GM21529 (cell line): ENCODE data around the gene GOLGA6B.
A peak's percentile ranks its signal among the peaks of the same experiment; 100 is the strongest.
"Not testable (repeated sequence)": the region's sequence is repeated elsewhere in the genome, so short reads cannot be mapped to it uniquely, and the experiment has no call there.

Experiments
- ATAC-seq: cut with Tn5 transposase; IDR thresholded peaks from one replicate; pipeline ENCODE4 v1.9.1; 2021; ENCODE audit not compliant: unreplicated experiment

GOLGA6B gene

DNA sequence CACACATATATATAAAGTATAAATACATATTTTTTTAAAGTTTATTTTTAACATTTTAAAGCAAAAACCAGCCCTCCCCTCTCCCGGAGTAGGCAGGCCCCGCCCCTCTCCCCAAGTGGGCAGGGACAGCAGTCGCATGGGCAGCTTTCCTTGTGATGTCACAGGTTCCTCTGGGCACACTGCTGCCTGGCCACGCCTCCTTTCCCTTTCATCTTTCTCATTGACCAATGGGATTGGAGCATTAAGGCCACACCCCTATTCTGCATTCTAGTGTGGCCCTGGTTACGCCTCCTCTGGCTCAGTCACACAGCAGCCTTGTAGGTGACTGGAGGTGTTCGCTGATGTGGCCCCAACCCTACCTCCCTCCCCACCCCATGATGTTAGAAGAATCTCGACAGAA is at the start of gene GOLGA6B:
TSS of gene GOLGA6B (plus strand) at position 301 of the 400 bp plus-strand sequence. CDS start at position 342, 41 bp downstream.
- ATAC-seq = not testable (repeated sequence)

DNA sequence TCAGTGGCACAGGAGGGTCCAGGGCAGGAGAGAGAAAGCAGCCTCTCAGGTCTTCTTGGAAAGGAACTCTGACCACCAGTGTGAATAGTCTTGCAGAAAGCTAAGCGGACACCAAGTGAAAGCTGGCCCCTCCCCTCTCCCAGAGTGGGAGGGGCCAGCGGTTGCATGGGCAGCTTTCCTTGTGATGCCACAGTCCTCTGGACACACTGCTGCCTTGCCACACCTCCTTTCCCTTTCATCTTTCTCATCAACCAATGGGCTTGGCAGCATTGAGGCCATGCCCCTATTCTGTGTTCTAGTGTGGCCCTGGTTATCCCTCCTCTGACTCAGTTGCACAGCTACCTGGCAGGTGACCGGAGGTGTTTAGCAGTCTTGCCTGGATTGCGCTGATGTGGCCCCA is 49.7 kb upstream of the GOLGA6B start:
- no peak for ATAC-seq

- not testable (repeated sequence) for ATAC-seq
These were observed 46.4 kb upstream of the GOLGA6B start for GRCh38 chr15:72608084-72608483.

- no peak for ATAC-seq
These were observed 44.6 kb upstream of the GOLGA6B start for GRCh38 chr15:72609862-72610261.

- not testable (repeated sequence) for ATAC-seq
These were observed 42.2 kb upstream of the GOLGA6B start for GRCh38 chr15:72612324-72612723.

DNA sequence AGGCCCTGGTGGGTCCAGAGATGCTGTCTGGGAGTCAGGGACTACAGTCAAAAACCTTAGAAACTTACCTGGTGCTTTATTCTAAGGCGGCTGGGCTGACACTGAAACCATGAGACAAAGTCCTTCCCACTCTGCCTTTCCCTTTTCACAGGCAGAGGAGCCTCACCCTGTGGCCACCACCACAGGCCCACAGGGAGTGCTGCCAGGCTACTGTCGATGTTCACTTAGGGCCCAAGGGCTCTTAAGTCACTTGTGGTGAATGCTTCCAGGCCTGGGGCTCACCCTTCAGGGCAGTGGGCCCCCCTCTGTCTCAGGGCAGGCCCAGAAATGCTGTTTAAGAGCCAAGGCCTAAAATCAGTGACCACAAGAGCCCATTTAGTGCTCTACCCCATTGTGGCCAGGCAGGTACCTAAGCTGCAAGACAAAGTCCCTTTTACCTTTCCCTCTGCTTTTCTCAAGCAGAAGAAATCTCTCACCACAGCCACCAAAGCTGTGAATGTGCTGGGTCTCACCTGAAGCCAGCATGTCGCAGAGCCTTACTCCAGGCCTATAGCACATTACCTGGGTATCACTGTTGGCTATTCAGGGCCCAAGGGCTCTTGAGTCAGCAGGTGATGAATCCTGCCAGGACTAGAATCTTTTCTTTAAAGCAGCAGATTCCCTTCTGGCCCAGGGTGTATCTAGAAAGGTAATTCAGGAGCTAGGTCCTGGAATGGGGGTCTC is 39.5 kb upstream of the GOLGA6B start:
- ATAC-seq = no peak

DNA sequence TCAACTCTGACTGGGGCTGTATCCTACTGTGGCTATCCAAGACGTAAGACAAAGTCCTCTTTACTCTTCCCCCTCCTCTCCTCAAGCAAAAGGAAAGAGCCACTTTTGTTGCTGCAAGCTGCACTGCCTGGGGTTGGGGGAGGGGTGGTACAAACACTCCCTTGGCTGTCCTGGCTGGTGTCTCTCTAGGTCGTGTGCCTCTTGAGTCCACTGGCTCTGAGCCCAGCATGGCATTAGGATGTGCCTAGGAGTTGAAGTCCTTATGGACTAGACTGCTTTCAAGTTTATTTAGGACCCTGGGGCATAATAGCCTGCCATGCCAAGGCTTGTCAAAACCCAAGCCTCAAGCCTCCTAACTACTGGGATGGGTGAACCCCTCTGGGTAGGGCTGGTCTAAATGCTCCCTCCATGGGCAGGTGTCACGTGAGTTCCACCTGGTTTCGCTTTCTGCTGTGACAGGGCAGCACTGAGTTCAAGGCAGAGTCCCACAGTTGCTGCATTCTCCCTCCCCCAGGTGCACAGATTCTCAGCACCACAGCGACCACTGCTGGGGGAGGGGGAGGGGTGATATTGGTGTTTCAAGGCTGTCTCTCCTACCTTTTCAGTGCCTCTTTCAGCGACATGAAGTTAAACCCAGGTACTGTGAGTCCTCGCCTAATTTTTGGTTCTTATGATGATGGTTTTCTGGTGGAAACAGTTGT is 38.8 kb upstream of the GOLGA6B start:
- ATAC-seq = not testable (repeated sequence)

DNA sequence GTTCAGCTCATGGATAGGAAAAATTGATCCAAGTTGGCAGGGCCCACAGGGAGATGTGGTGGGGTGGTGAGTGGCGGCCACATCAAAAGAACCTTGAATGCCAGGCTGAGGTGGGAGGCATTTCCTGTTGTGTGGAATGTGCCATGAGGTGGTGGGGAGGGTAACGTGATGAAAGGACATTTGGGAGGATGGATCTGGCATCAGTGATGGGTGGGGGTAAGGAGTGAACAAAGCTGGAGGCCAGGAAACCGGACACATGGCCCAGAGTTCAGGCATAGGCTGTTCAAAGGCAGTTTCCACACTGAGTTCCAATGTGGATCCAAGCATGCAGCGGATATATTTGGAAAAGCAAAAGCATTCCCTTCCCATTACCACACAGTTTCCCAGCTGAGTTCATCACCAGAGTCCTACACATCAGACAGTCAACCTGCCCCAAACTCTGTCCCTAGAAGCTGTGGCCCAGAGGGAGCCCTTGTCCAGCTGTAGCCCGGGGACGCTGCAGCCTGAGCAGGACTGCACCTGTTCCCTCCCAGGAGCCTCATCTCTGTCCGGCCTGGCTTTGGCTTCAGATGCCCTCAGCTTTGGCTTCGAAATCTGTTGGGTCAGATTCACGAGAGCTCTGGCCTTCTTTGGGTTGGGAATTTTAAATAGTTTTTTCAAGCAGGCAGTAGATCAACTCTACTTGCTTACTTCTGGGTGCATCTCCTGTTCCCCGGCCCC is 37.8 kb upstream of the GOLGA6B start:
- no peak for ATAC-seq

GRCh38 chr15:72623854-72624253 is 30.6 kb upstream of the GOLGA6B start:
- not testable (repeated sequence) for ATAC-seq

DNA sequence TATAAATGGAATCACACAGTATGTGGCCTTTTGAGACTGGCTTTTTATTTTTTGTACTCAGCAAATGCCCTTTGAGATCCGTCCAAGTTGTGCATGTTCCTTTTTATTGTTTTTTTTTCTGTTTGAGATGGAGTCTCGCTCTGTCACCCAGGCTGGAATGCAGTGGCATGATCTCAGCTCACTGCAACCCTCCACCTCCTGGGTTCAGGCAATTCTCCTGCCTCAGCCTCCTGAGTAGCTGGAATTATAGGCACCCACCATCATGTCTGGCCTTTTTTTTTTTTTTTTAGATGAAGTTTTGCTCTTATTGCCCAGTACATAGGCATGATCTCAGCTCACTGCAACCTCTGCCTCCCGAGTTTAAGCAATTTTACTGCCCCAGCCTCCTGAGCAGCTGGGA is 28.3 kb upstream of the GOLGA6B start:
- not testable (repeated sequence) for ATAC-seq

DNA sequence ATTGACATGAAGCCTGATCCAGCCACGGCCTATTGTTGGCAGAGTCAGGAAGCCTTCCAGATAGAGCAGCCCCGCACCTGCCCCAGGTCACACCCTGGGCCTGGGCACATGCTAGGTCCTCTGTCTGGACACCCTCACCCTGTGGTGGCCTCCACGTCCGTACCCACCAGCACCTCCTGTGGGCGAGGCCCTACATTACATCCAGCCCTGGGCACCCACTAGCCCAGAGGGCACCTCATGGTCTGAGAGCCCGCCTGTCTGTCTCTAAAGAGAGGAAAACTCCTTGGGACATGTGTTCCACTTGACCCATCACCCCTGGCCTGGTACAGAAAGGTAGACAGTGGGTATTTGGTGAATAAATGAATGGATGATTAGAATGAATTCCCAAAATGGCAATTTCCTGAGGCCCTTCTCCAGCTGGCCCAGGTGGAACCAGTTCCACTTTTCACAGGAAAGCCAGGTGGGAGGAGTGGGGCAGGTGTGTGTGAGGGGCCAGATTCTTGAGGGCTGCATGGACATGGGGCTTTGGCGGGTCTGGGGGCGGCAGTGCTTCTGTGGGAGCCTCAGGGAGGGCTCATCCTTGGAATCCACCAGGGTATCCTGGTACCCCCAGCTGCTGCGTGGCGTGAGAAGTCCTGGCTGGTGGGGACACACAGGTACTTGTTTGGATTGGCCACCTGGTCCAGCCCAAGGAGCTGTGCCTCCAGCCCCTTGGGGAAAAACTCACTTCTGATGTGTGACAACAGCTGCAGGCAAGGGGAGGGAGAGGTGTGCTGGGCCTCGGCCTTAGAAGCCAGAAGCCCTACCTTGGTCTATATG is 26.0 kb upstream of the GOLGA6B start:
- not testable (repeated sequence) for ATAC-seq

GRCh38 chr15:72629068-72629570 is 25.4 kb upstream of the GOLGA6B start:
- not testable (repeated sequence) for ATAC-seq

GRCh38 chr15:72636519-72637282 is 17.8 kb upstream of the GOLGA6B start:
- peak; percentile 55 for ATAC-seq

GRCh38 chr15:72639759-72640483 is 14.6 kb upstream of the GOLGA6B start:
- ATAC-seq = not testable (repeated sequence)

GRCh38 chr15:72642271-72642670 is 12.2 kb upstream of the GOLGA6B start:
- ATAC-seq = not testable (repeated sequence)

DNA sequence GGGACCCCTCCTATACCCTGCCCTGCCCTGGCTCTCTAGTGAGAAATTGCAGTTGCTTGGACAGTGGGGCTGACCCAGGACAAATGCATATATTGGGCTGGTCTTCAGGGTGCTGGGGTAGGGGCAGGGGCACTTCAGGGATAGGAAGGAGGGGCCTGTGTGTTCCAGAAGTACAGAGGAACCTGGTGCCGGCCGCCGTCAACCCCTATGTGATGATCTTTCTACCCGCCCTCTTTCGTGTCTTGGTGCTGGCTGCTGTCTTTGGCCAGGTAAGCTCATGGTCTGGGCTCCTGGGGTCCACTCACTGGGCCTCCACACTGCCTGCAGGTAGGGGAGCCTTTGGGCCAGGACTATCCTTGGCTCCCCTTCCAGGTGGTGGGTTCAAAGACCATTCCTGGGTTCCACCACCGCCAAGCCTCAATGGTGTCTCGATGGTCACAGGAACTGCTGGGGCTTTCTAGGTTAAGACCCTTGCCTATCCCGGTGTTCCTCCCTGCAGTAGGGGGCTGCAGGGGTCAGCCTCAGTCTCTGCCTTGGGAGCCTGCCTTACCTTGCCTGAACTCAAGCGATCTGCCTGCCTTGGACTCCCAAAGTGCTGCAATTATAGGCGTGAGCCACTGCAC is 5.8 kb upstream of the GOLGA6B start:
- not testable (repeated sequence) for ATAC-seq

- ATAC-seq = not testable (repeated sequence)
These were observed 1.5 kb downstream of the GOLGA6B start for GRCh38 chr15:72656014-72656413.

GRCh38 chr15:72661081-72661480 is 6.6 kb downstream of the GOLGA6B start:
- ATAC-seq = not testable (repeated sequence)

- ATAC-seq = not testable (repeated sequence)
These were observed 9.4 kb downstream of the GOLGA6B start for GRCh38 chr15:72663931-72664330.
